Stimulated activated CD4-positive, alpha-beta T cell treated with anti-CD3 and anti-CD28 coated beads, Interleukin-15, amount 100 ng/mL, for 24 hours (primary cell): Measurements from ENCODE around the gene HECTD2.
"Not testable (repeated sequence)": the region's sequence is repeated elsewhere in the genome, so short reads cannot be mapped to it uniquely, and the experiment has no call there.

Experiments used
- DNase-seq: peaks from one replicate; pipeline ENCODE4 v3.0.0-alpha.2; 2020

Gene HECTD2

DNA sequence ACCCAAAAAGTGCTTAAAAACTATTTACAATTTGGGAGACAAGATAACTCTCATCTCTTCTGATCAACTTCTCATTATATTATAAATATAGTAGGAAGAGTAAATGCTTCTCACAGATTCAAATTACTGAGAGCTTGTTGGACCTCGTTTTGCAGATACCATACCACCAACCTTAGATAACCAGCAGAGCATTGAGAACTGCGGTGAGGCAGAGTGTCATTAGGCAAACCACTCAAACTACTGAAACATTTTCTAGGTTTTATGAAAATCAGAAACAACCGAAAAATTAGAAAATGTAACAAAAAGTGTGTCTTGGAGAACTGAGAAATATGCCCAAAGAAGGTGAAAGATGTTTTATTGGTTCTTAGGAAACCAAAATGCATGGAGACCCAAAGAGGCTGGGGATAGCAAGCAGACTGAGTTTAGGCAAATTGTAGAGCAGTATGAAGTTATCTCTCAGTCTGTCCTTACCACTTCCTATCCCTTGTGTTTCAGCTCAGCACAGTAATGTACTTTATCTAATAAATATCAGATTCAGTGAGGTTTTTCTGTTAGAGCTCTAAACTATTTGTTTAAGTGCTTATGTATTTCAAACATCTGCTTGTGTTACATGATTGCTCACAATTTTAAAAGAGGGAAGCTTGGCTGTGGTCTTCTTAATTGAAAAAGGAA, 77.9 kb downstream of the HECTD2 start:
- no peak for DNase-seq

- no peak for DNase-seq
These were observed 83.2 kb downstream of the HECTD2 start for GRCh38 chr10:91493313-91493712.

DNA sequence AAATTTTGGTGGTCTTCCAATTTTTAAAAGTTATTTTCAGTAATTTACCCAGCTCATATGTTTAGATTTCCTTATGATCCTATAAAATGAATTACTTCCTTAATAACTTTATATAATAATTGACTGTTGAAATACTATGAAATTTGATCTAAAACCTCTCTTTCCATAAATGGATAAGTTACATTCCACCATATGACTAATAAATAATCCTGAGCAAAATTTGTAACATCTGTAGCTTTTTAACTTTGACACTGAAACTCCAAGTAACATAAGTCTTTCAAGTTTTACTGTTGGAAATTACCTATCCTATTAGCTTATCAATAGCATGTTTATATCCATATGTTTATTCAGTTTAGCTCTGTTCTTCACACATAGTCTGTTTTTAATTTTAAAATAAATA, 85.3 kb downstream of the HECTD2 start:
- DNase-seq, result no peak

DNA sequence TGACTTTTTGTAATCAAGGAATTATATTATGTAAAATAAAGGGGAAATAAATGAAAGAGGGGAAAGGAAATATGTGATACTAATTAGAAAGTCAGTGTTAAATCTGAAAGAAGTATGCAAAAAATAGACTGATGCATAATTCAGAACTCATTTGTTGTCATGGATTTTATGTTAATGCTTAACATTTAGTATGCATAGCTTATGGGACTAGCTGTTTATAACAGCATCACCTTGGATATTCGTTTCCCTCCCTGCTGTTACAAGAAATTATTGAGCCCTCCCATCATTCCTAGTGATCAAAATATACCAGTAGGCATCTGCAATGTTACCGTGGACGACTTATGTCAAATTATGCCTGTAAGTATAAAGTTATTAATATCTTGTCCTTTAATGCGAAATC, 85.9 kb downstream of the HECTD2 start:
- DNase-seq, result no peak

DNA sequence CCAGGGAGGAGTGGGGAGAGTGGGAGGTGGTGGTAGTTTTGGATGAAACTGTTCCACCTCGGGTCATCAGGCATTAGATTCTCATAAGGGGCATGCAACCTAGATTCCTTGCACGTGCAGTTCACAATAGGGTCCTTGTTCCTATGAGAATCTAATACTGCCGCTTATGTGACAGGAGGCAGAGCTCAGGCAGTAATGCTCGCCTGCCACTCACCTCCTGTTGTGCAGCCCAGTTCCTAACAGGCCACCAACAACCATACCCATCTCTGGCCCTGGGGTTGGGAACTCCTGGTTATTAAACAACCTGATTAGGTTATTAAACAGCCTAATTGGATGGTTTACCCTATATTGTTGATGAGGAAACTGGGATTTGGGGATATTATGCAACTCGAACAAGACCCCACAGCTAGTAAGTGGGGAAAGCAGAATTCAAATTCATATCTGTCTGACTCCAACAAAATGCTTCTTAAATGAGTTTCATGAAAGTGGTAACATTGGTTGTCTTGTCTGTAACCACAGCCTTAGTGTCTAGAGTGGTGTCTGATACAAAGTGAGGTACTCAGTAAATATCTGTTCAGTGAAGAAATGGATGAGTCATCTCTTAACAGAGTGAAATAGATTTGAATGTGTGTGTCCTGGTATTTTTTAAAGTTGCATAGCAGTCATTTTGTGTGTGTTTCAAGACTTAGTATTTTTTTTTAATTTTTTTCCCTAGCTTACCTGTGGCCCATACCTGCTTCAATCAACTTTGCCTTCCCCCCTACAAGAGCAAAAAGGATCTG, 101.6 kb downstream of the HECTD2 start:
- DNase-seq, result no peak

DNA sequence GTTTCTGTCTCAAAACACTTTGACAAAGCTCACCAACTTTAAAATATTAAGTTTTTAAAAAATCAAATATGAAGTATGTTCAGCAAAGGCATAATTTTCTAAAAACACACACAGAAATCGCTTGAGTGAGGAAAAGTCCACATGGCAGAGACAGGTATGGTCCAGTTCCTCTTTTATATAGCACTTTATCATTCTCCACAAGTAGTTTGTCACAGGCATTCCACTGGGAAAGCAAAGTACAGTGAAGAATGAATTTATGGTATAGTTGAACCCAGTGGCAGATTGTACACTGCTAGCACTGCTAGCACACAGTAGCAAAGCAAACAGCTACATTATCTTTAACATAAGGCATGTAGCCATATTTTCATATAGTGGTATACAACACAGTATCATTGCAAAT, 102.3 kb downstream of the HECTD2 start:
- no peak for DNase-seq

GRCh38 chr10:91513598-91514424, 103.7 kb downstream of the HECTD2 start:
- no peak for DNase-seq

DNA sequence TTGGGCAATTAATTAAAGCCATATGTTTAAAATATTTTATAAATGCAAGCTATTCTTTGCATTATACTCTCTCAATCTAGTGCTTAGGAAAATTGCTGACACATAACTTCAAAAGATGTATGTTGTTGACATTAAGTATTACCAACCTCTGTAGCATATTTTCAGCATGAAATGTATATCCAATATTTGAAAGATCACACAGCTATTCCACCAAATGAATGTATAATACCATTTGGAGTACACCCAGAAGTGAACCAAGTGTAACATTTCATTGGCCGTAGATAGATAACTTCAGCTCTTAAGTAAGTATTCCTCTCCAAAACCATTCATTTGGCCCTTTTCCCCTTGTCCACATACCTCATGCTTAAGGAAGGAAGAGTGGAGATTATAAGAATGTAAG, 104.6 kb downstream of the HECTD2 start:
- no peak for DNase-seq

DNA sequence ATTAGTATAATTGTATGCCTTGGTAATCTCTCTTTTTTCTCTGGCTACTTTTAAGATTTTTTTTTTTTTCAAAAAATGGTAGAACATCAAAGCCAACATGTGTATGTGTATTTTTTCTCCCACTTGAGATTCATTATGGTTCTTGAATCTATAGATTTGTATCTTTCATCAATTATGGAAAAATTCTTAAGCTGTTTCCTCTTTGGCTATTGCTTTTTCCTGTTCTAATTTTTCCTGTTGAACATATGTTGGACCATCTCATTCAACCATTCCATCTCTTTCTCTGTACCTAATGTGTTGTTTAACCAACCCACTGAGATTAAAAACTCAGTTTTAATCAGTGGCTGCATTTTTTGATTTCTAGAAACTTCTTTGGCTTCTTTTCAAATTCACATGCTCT, 107.2 kb downstream of the HECTD2 start:
- no peak for DNase-seq

DNA sequence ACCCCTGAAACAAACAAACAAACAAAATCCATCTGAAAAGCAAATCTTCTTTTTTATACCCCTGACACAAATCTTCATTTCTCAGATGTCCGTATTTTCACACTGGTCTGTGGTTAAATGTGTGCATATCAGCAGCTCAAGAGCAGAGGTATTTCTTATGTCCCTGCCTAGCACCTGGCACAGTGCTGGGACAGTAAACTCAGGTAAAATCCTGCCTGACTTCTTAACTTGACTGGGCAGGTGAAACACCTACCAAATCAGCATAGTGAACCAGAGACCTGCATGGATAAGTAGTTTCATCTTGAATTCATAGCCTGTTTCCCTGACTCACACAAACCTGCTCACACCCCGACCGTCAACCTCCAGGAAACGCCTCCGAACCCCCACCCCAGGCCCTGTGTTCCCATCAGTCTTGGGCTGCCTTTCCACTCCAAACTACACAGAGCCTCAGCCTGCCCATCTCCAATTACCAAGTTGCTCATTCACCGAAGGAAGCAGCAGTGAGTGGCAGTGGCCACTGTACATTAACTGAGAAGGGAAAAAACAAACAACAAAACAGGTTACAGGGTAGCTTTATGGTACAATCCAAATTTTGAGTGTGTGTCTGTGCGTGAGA, 109.9 kb downstream of the HECTD2 start:
- DNase-seq, result no peak

DNA sequence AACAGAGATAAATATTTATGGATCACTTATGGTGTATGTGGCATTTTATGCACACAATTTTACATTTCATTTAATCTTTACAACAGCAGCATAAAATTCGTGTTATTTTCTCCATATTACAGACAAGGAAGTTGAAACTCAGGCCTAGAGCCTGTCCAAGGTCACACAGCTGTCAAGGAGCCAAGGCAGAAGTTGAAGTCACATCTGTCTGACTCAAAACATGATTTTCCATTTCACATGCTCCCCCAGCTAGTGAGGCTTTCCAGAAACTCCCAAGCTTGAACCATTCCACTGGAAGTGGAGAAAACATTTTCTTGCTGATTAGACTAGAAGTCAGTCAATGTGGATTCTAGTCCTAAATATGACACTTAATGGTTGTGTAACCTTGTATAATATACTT, 110.5 kb downstream of the HECTD2 start:
- no peak for DNase-seq

DNA sequence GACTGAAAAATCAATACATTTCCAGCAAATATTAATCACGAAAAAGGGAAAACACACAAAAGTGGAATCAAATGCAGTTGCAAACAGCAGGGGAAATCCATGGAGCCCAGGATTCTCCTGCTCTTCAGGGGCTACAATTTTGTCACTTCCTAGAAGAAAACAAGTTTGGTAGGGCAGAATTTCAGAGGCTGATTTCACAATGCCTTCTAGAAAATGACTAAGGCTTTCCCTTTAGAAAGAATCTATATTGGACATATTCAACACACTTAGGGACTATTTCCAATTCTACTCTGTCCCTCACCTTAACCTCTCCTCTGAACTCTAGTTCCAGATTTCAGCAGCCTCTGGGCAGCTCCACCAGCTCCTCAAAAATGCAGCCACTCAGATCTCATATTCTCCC, 111.3 kb downstream of the HECTD2 start:
- DNase-seq, result no peak

DNA sequence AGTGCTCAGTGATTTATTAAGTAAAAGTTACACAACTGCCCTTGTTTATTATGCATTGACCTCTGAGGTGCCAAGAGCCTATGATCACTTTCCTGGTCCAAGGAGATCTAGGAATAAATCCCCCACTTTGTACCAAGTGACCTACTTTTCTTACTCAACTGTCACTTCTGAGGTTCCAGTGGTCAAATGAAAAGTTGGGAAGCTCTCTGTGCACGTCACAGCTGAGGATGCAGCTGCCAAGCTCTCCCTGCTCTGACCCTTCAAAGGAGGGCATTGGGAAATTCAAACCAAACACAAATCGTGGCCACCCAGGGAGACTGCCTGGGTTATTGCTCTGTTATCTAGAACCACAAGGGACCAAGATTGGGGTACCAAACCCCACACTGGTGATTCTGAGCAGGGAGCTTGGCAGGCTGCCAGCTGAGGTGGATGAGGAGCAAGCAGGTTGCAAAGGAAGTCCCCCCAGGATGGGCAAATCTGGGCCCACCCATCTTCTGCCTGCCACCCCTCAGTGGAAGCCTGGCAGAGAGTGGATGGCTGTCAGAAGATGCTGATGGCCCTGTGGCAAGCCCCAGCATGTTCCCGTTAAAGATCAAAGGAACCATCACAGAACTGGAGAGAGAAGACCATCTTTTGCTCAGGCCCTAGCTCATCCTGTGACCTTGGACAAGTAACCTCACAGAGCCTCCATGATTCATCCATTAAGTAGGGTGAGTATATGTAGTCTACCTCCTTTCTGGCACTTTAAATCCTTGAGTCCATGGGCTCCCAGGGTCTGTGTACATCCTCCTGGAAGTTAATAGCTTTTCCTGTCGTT, 116.0 kb downstream of the HECTD2 start:
- DNase-seq, result peak; percentile 5

GRCh38 chr10:91528080-91528479, 117.9 kb downstream of the HECTD2 start:
- DNase-seq, result no peak

GRCh38 chr10:91528768-91529167, 118.6 kb downstream of the HECTD2 start:
- DNase-seq, result no peak

DNA sequence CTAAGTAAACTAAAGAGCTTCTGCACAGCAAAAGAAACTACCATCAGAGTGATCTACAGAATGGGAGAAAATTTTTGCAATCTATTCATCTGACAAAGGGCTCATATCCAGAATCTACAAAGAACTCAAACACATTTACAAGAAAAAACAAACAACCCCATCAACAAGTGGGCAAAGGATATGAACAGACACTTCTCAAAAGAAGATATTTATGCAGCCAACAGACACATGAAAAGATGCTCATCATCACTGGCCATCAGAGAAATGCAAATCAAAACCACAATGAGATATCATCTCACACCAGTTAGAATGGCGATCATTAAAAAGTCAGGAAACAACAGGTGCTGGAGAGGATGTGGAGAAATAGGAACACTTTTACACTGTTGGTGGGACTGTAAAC, 124.6 kb downstream of the HECTD2 start:
- not testable (repeated sequence) for DNase-seq

GRCh38 chr10:91536111-91536510, 126.0 kb downstream of the HECTD2 start:
- DNase-seq, result no peak

GRCh38 chr10:91536733-91537132, 126.6 kb downstream of the HECTD2 start:
- DNase-seq, result no peak

DNA sequence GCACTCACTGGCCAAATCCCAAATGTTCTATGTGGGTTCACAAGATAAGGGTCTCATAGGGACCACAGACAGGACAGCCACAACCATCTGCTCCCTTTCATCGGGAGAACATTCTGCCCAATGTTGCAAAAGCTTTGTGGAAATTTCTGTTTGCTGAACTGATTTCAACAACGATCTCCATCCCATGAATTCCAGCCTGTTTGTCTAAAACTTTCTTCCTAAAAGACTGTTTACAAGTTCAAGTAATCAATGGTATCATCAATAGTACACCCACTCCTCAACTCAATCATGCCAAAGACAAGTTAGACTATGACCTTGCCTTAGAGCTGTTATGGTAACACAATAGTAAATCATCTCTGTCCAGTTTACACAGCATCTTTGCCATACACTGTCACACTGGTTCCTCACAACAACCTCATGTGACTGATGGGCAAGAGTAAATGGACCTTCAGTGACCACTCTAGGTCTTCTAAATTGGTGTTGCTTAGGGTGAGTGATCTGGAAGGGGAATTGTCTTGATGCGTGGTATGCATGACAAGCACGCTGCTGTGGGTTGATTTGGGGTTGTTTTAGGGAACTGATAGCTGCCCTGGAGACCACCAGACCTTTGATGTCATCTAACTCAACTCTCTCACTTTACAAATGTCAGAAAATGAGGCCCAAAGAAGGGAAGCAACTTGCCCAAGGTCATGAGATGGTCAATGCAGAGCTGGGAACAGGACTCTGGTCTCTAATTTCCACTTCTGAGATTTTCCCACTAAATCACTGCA, 127.7 kb downstream of the HECTD2 start:
- no peak for DNase-seq

GRCh38 chr10:91539930-91540329, 129.8 kb downstream of the HECTD2 start:
- DNase-seq, result no peak

- DNase-seq, result no peak
These were observed 130.6 kb downstream of the HECTD2 start for GRCh38 chr10:91540733-91541132.

DNA sequence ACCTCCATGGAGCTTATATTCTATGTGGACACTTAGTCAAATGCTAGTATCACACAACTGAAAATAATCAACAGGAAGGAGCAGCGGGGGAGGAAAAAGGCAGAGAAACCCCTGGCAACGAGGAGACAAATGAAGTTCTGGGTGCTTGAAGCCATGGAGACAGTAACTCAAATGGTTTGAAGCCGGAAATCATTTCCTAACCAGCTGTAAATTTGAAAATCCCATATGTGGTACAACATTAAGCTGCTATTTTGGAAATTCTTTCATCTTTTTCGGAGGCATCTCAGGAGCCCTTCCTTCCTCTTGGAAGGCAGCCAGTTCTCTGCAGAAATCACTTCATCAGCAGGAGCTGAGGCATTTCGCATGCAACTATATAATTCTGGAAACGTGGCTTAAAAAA, 131.3 kb downstream of the HECTD2 start:
- no peak for DNase-seq
